GM10266 (cell line): ENCODE data around the gene KRT17.
"Not testable (repeated sequence)": the region's sequence is repeated elsewhere in the genome, so short reads cannot be mapped to it uniquely, and the experiment has no call there.

Source experiments
- DNase-seq: peaks from one replicate; pipeline ENCODE4 v3.0.0; 2012; ENCODE audit errors: extremely low spot score
- CTCF ChIP-seq: IDR thresholded peaks from 2 replicates; pipeline ENCODE4 v1.5.1; 2012; ENCODE audit warnings: mild to moderate bottlenecking, low read depth; ENCODE audit not compliant: control insufficient read depth, insufficient read depth; ENCODE audit errors: missing control alignments

Gene KRT17

GRCh38 chr17:41579484-41580243 lies 44.7 kb downstream of the KRT17 start:
- peak; percentile 93 for DNase-seq

GRCh38 chr17:41578971-41579370 lies 45.4 kb downstream of the KRT17 start:
- no peak for TF ChIP-seq CTCF
- no peak for DNase-seq

More at GRCh38 chr17:41579484-41580243, 44.7 kb downstream of the KRT17 start:
- TF ChIP-seq CTCF, result peak; percentile 66

GRCh38 chr17:41578538-41578937 lies 45.8 kb downstream of the KRT17 start:
- no peak for TF ChIP-seq CTCF
- DNase-seq, result no peak

GRCh38 chr17:41576740-41577139 lies 47.6 kb downstream of the KRT17 start:
- DNase-seq, result not testable (repeated sequence)

- no peak for TF ChIP-seq CTCF
These were observed 49.0 kb downstream of the KRT17 start for GRCh38 chr17:41575336-41575735.

GRCh38 chr17:41571561-41572434 lies 52.6 kb downstream of the KRT17 start, which contains the start of gene KRT9:
KRT9 (minus strand) TSS chr17:41572059; CDS start chr17:41571992, 67 bp downstream.
- DNase-seq, result no peak
- TF ChIP-seq CTCF, result no peak

More at GRCh38 chr17:41575336-41575735, 49.0 kb downstream of the KRT17 start:
- DNase-seq, result no peak
